DOHH2 (cell line): ENCODE data around the gene PUM2.

Source experiments
- H3F3A ChIP-seq: fragments of 200-600 bp; sonication (generic), shearing (Covaris generic); 2 replicates; pipeline ENCODE4 v1.6.0; 2016; ENCODE audit warnings: antibody characterized with exemption, mild to moderate bottlenecking; ENCODE audit not compliant: control insufficient read depth, insufficient read depth
- H3K27ac ChIP-seq: fragments of 200-600 bp; sonication (generic); 2 replicates; pipeline ENCODE4 v1.5.1; 2014; ENCODE audit warnings: low read depth, mild to moderate bottlenecking, low read length, moderate library complexity
- H3K27me3 ChIP-seq: fragments of 200-600 bp; sonication (generic); 2 replicates; pipeline ENCODE4 v1.6.1; 2014; ENCODE audit warnings: mild to moderate bottlenecking, low read length, mixed read lengths; ENCODE audit not compliant: control insufficient read depth
- H3K36me3 ChIP-seq: fragments of 200-600 bp; sonication (generic); 2 replicates; pipeline ENCODE4 v1.6.1; 2014; ENCODE audit warnings: mild to moderate bottlenecking, low read length, moderate library complexity, mixed read lengths; ENCODE audit not compliant: control insufficient read depth
- H3K4me1 ChIP-seq: fragments of 200-600 bp; sonication (generic); 2 replicates; pipeline ENCODE4 v1.6.1; 2014; ENCODE audit warnings: mild to moderate bottlenecking, low read length, mixed read lengths; ENCODE audit not compliant: control insufficient read depth
- H3K4me2 ChIP-seq: fragments of 200-600 bp; sonication (generic); 2 replicates; pipeline ENCODE4 v1.6.0; 2014; ENCODE audit warnings: mild to moderate bottlenecking, low read length, moderate library complexity
- H3K4me3 ChIP-seq: fragments of 200-600 bp; sonication (generic); 2 replicates; pipeline ENCODE4 v1.5.1; 2014; ENCODE audit warnings: mild to moderate bottlenecking, low read length, mixed read lengths
- H3K79me2 ChIP-seq: fragments of 200-600 bp; sonication (generic); 2 replicates; pipeline ENCODE4 v1.6.1; 2014; ENCODE audit warnings: mild to moderate bottlenecking, low read length, mixed read lengths; ENCODE audit not compliant: control insufficient read depth
- H3K9me2 ChIP-seq: fragments of 200-600 bp; sonication (generic); replicated peaks from 2 replicates; pipeline ENCODE4 v1.6.1; 2014; ENCODE audit warnings: mild to moderate bottlenecking, low read length, mixed read lengths; ENCODE audit not compliant: control insufficient read depth
- H3K9me3 ChIP-seq: fragments of 200-600 bp; sonication (generic); 2 replicates; pipeline ENCODE4 v1.6.1; 2014; ENCODE audit warnings: antibody characterized with exemption, low read length, mixed read lengths; ENCODE audit not compliant: control insufficient read depth, insufficient read depth
- H4K20me1 ChIP-seq: fragments of 200-600 bp; sonication (generic); 2 replicates; pipeline ENCODE4 v1.6.0; 2014; ENCODE audit warnings: low read depth, mild to moderate bottlenecking, antibody characterized with exemption, low read length, moderate library complexity; ENCODE audit not compliant: control insufficient read depth, insufficient read depth
- CTCF ChIP-seq: fragments of 200-600 bp; sonication (generic); IDR thresholded peaks from one replicate; pipeline ENCODE4 v1.5.1; 2014; ENCODE audit warnings: antibody characterized with exemption, mild to moderate bottlenecking, low read depth, low read length; ENCODE audit not compliant: poor library complexity, severe bottlenecking
- EZH2phosphoT487 ChIP-seq: fragments of 200-600 bp; sonication (generic); IDR thresholded peaks from 2 replicates; pipeline ENCODE4 v1.6.1; 2017; ENCODE audit warnings: borderline replicate concordance, mild to moderate bottlenecking, antibody characterized with exemption, low read length, moderate library complexity, mixed read lengths

Gene PUM2

DNA sequence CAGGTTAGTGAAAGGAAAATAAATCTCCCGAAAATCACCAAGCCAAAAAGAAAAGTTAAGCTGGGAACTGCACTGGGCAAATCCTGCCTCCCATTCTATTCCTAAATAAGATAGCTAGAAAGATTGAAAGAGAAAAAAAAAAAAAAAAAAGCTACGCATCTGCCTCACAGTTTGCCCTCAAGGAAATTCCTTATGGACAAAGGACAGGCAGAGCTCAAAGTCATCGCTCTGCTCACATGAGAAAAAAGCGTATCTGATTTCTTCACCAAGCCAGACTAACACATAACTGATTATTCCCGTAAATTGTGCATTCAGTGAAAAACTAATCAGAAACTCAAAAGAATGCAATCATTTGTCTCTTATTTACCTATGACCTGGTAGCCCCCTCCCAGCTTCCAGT is 50.0 kb downstream of the PUM2 start:
- no peak for TF ChIP-seq CTCF
- TF ChIP-seq EZH2phosphoT487 = no peak
- Histone ChIP-seq H3K27me3 (no peaks in the 10 kb centered on the region), H3F3A (peaks cover 11% of the 10 kb centered on the region), H3K27ac (no peak overlapping the region), H3K36me3 (peaks cover 92% of the 10 kb centered on the region), H3K4me1 (no peaks in the 10 kb centered on the region), H3K4me2 (no peak overlapping the region), H3K9me3 (no peaks in the 10 kb centered on the region), H3K9me2 (no peaks in the 10 kb centered on the region), H3K4me3 (no peak overlapping the region), H3K79me2 (peaks cover 84% of the 10 kb centered on the region), H4K20me1 (peaks cover 4% of the 10 kb centered on the region; the same call in 1 of the 2 replicates)

DNA sequence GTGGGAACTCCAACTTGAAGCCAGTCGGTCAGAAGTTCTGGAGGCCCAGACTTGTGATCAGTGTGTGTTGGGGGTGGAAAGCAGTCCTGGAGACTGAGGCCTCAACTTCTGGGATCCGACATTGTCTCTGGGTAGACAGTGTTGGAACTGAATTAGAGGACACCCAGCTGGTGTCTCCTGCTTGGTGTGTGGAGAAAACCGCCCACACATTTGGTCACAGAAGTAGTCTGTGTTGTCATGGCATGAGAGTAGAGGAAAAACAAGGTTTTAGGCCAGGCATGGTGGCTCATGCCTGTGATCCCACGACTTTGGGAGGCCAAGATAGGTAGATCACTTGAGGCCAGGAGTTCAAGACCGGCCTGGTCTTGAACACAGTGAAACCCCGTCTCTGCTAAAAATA is 51.5 kb downstream of the PUM2 start:
- Histone ChIP-seq H3K79me2 (peaks cover 84% of the 10 kb centered on the region), H4K20me1 (peaks cover 3% of the 10 kb centered on the region; the same call in 1 of the 2 replicates), H3F3A (peaks cover 11% of the 10 kb centered on the region), H3K27ac (no peak overlapping the region), H3K9me2 (no peaks in the 10 kb centered on the region), H3K36me3 (peaks cover 90% of the 10 kb centered on the region), H3K27me3 (no peaks in the 10 kb centered on the region), H3K4me1 (no peaks in the 10 kb centered on the region), H3K9me3 (no peaks in the 10 kb centered on the region), H3K4me3 (no peak overlapping the region), H3K4me2 (no peak overlapping the region)
- TF ChIP-seq EZH2phosphoT487 = no peak
- no peak for TF ChIP-seq CTCF

DNA sequence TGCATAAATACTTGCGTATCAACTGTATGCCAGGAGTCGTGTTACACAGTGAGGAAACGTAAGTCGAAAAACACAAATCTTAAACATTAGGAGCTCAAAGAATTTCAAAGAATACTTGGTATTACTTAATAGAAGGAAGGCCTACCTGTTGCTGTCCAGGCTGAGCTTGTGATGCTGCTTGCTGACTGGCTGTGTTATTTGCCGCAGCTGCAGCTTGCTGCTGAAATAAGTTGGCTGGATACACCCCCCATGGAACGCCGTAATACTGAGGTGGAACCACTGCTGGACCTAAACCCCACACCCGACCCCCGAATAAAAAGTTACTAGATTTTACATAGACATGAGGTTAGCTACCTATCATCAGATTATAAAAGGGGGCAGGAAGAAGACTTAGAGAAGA is 56.4 kb downstream of the PUM2 start:
- Histone ChIP-seq H3K4me2 (no peak overlapping the region), H3K9me2 (no peaks in the 10 kb centered on the region), H3K9me3 (no peaks in the 10 kb centered on the region), H3K27me3 (no peaks in the 10 kb centered on the region), H3K36me3 (peaks cover 87% of the 10 kb centered on the region), H3K4me3 (no peak overlapping the region), H3K79me2 (peaks cover 71% of the 10 kb centered on the region), H3K27ac (no peak overlapping the region), H3F3A (peaks cover 12% of the 10 kb centered on the region), H4K20me1 (0 out of 2 replicates have a peak, but pooled peaks cover 2% of the 10 kb centered on the region), H3K4me1 (no peaks in the 10 kb centered on the region)
- TF ChIP-seq CTCF (no peak), EZH2phosphoT487 (no peak)

GRCh38 chr2:20292984-20293383 is 57.7 kb downstream of the PUM2 start:
- Histone ChIP-seq H3K27ac (no peak overlapping the region), H3K4me1 (no peaks in the 10 kb centered on the region), H3K27me3 (no peaks in the 10 kb centered on the region), H3K4me2 (no peak overlapping the region), H3K36me3 (peaks cover 88% of the 10 kb centered on the region), H3K9me2 (no peaks in the 10 kb centered on the region), H3K9me3 (no peaks in the 10 kb centered on the region), H4K20me1 (peaks cover 9% of the 10 kb centered on the region; the same call in 1 of the 2 replicates), H3K4me3 (no peak overlapping the region), H3K79me2 (peaks cover 74% of the 10 kb centered on the region), H3F3A (peaks cover 14% of the 10 kb centered on the region)
- TF ChIP-seq EZH2phosphoT487 (no peak), CTCF (no peak)
